H1 (cell line): ENCODE data around the gene LGR4. TPM values are rescaled to one million over a fixed set of nuclear protein-coding genes. Genes with fewer than 3 reads are reported as not detected.

Source experiments
- E2F6 ChIP-seq: IDR thresholded peaks from 2 replicates; pipeline ENCODE4 v1.6.1; 2012; ENCODE audit warnings: inconsistent platforms
- JUND ChIP-seq: IDR thresholded peaks from 2 replicates; pipeline ENCODE4 v1.6.1; 2011; ENCODE audit warnings: mild to moderate bottlenecking, improper control_type of control experiment, low read length
- PHF8 ChIP-seq: fragments of 200-600 bp; sonication (generic); conservative IDR thresholded peaks from 2 replicates; pipeline ENCODE4 v1.7.1; 2012; ENCODE audit warnings: low read depth, mild to moderate bottlenecking, inconsistent platforms, low read length, moderate library complexity
- TAF7 ChIP-seq: optimal IDR thresholded peaks from 2 replicates; pipeline ENCODE3; 2011; ENCODE audit warnings: low read depth, mild to moderate bottlenecking, inconsistent platforms, low read length, moderate library complexity, borderline replicate concordance
- ZNF274 ChIP-seq: IDR thresholded peaks from 2 replicates; pipeline ENCODE4 v1.7.0; 2012; ENCODE audit warnings: low read length, borderline replicate concordance; ENCODE audit errors: extremely low read depth
- polyA plus RNA-seq, 7 experiments: library from polyadenylated mRNA; depleted of rRNA in 3 of 7; stranded (reverse) in 5 of 7; unstranded in 2 of 7; fragments of >200 nt in 5 of 7; fragments of 200-250 nt in 2 of 7; gene quantifications; 1 replicate in 5 of 7; 2 replicates in 1 of 7; 4 replicates in 1 of 7; pipeline versions ENCODE4 v1.2.1 to v1.2.3, GENCODE V29; 2011 to 2013; ENCODE audit warnings: missing spikeins in 2 of 7, mixed read lengths in 2 of 7
- total RNA-seq: library from RNA; stranded (reverse); fragmentation: NEBNext Ultra II Directional; extraction: Animal tissue kit (Norgen Biotek cat#: 25700); gene quantifications from 2 replicates; pipeline ENCODE4 v1.2.1, GENCODE V29; 2021

Gene LGR4
- total and polyA plus RNA-seq, 2 of the 8 experiments (the other 6 are each of a cell fraction or from before 2014, with no cell fraction given), result 26.6 to 61.7 TPM

- TF ChIP-seq PHF8, result no peak
- TF ChIP-seq TAF7, result no peak
- TF ChIP-seq E2F6, result no peak
- no peak for TF ChIP-seq JUND
- no peak for TF ChIP-seq ZNF274
- TF ChIP-seq, all 59 proteins: peak for 0
These were observed 15.1 kb upstream of the LGR4 start (continued) for GRCh38 chr11:27487706-27488105.
